HG03521 (cell line): ENCODE measurements around the gene CTIF.
A peak's percentile ranks its signal among the peaks of the same experiment; 100 is the strongest.
"Not testable (repeated sequence)": the region's sequence is repeated elsewhere in the genome, so short reads cannot be mapped to it uniquely, and the experiment has no call there.

ENCODE experiments used
- ATAC-seq: cut with Tn5 transposase; IDR thresholded peaks from one replicate; pipeline ENCODE4 v1.9.1; 2021; ENCODE audit warnings: mild to moderate bottlenecking, moderate library complexity; ENCODE audit not compliant: unreplicated experiment

The CTIF gene

GRCh38 chr18:48809365-48809764 lies 270.5 kb downstream of the CTIF start:
- no peak for ATAC-seq

GRCh38 chr18:48810805-48811204 lies 272.0 kb downstream of the CTIF start:
- ATAC-seq, result no peak

- no peak for ATAC-seq
These were observed 272.6 kb downstream of the CTIF start for GRCh38 chr18:48811401-48811800.

- not testable (repeated sequence) for ATAC-seq
These were observed 273.2 kb downstream of the CTIF start for GRCh38 chr18:48811977-48812451.

- no peak for ATAC-seq
These were observed 274.5 kb downstream of the CTIF start for GRCh38 chr18:48813321-48813720.

GRCh38 chr18:48813833-48814489 lies 275.1 kb downstream of the CTIF start:
- ATAC-seq, result no peak

- no peak for ATAC-seq
These were observed 275.8 kb downstream of the CTIF start for GRCh38 chr18:48814490-48815178.

GRCh38 chr18:48815179-48815515 lies 276.3 kb downstream of the CTIF start:
- no peak for ATAC-seq

GRCh38 chr18:48815581-48816324 lies 276.9 kb downstream of the CTIF start:
- no peak for ATAC-seq

GRCh38 chr18:48816554-48816953 lies 277.7 kb downstream of the CTIF start:
- ATAC-seq, result no peak

- ATAC-seq, result no peak
These were observed 278.2 kb downstream of the CTIF start for GRCh38 chr18:48817021-48817461.

- ATAC-seq, result no peak
These were observed 279.8 kb downstream of the CTIF start for GRCh38 chr18:48818329-48819254.

GRCh38 chr18:48819276-48819675 lies 280.4 kb downstream of the CTIF start:
- ATAC-seq, result no peak

- ATAC-seq, result no peak
These were observed 281.1 kb downstream of the CTIF start for GRCh38 chr18:48819781-48820482.

- peak; percentile 91 for ATAC-seq
These were observed 281.8 kb downstream of the CTIF start for GRCh38 chr18:48820483-48821250.

- no peak for ATAC-seq
These were observed 282.4 kb downstream of the CTIF start for GRCh38 chr18:48821251-48821590.

- ATAC-seq, result no peak
These were observed 283.0 kb downstream of the CTIF start for GRCh38 chr18:48821845-48822244.

GRCh38 chr18:48824231-48824970 lies 285.6 kb downstream of the CTIF start:
- no peak for ATAC-seq
